Liver (tissue), 2 donors: Measurements from ENCODE around the gene RAB9B.

ENCODE experiments used
- GABPA ChIP-seq, 2 donors: IDR thresholded peaks in 1 of 2; conservative IDR thresholded peaks in 1 of 2; 2 replicates each; pipeline ENCODE4 v1.6.1; 2016; ENCODE audit warnings: antibody characterized with exemption in 2 of 2, mild to moderate bottlenecking in 1 of 2, moderate library complexity in 1 of 2
- TF ChIP-seq, protein P1 (sequence below): IDR thresholded peaks from 2 replicates; pipeline ENCODE4 v1.6.1; 2016; ENCODE audit warnings: antibody characterized with exemption
- TF ChIP-seq, protein P2 (sequence below): IDR thresholded peaks from 2 replicates; pipeline ENCODE4 v1.6.1; 2016; ENCODE audit warnings: antibody characterized with exemption
- donor health status: healthy.

DNA sequence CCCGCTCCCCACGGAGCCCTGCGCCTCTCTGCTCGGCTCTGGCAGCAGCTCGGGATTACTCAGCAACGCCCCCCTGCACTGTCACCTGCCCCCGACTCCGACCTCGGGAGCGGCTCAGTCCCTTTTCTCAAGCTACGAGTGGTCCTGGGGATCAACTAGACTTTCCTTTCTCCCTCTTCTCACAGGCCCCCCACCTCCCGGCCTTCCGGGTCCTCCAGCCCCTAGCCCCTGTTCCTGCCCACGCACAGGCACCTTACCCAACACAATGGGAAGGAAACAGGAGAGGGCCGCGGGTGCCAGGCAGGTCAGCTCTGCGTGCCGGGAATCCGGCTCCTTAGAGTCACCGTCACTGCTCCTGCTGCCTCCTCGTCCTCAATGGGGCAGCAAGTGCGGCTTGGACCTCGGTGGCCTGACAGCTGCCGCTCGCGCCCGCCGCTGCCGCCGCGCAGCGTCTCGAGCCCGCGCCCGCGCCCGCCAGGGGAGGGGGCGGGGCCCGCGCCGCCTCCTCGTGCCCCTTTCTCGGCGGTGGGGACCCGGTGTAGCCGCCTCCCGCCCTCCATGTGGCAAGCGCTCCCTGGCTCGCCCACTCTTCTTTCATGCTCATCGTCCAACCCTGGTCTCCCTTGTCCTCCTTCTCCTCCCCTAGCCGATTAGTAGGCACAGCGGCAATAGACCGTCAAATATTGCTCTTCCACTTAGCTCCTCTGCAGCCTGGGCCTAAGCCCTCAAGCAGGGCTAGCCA is at the start of gene RAB9B:
- TF ChIP-seq, protein P1, sequence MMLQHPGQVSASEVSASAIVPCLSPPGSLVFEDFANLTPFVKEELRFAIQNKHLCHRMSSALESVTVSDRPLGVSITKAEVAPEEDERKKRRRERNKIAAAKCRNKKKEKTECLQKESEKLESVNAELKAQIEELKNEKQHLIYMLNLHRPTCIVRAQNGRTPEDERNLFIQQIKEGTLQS: no peak
- TF ChIP-seq, protein P2, sequence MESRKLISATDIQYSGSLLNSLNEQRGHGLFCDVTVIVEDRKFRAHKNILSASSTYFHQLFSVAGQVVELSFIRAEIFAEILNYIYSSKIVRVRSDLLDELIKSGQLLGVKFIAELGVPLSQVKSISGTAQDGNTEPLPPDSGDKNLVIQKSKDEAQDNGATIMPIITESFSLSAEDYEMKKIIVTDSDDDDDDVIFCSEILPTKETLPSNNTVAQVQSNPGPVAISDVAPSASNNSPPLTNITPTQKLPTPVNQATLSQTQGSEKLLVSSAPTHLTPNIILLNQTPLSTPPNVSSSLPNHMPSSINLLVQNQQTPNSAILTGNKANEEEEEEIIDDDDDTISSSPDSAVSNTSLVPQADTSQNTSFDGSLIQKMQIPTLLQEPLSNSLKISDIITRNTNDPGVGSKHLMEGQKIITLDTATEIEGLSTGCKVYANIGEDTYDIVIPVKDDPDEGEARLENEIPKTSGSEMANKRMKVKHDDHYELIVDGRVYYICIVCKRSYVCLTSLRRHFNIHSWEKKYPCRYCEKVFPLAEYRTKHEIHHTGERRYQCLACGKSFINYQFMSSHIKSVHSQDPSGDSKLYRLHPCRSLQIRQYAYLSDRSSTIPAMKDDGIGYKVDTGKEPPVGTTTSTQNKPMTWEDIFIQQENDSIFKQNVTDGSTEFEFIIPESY: no peak
- TF ChIP-seq GABPA (IDR thresholded peaks at IDR 0.05 in 1 of 2, conservative IDR thresholded peaks at IDR 0.05 in 1 of 2): no peak
